ENCODE measurements around the gene AP3B2.

AP3B2 gene

DNA sequence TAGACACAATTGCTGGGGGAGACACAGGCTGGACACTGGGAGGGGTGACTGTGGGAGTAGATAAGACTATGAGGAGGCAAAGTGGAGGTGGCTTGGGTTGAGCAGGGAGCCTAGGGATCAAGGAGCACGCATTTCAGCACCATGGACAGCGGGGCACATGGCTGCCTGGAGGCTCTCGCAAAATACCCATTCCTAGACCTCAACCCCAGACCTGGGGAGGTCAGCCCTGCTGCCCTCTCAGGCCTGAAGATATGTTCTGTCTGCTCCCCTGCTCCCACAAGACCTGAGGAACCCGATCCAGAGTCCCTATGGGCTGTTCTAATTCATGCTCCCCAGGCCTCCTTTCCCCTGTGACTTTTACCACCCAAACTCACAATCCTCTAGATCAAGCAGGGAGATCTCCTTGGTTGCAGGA lies 46.5 kb downstream of the AP3B2 start:
- Histone ChIP-seq H3K4me1 (ENCODE audit: insufficient read depth, low read length) (no peaks in the 10 kb centered on the region), H3K9me3 (ENCODE audit: insufficient read depth, low read depth, low read length) (no peaks in the 10 kb centered on the region), H3K27me3 (ENCODE audit: insufficient read depth, low read length) (peaks cover 8% of the 10 kb centered on the region), H3K27ac (ENCODE audit: low read depth, low read length) (no peak overlapping the region), H3K36me3 (ENCODE audit: insufficient read depth, low read length) (no peaks in the 10 kb centered on the region), H3K4me3 (ENCODE audit: low read length) (no peak overlapping the region), H3K9ac (ENCODE audit: low read depth, low read length) (no peak overlapping the region)
- 8% methylated on average over 4 of the region's 4 CpGs for WGBS

DNA sequence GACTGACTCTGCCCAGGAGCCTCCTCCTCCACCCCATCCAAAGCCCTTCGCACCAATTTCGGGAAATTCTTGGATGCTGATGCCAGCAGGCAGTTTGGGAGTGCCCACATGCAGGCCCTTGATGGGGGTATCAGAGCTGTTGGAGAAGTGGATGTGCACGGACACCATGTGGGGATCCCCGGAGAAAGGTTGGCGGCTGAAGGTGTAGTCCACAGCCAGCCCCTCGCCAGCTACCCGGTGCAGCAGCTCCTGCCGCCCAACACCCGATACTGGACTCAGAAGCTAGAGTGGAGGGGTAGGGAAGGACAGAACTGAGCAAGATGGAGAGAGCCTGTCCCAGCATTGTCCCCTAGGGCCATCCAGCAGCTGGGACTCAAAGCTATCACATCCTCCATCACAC lies 47.0 kb downstream of the AP3B2 start:
- H3K4me3 ChIP-seq (ENCODE audit: low read length): no peak overlapping the region
- no peak overlapping the region for H3K9ac ChIP-seq (ENCODE audit: low read depth, low read length)
- H3K9me3 ChIP-seq (ENCODE audit: insufficient read depth, low read depth, low read length): no peaks in the 10 kb centered on the region
- no peak overlapping the region for H3K27ac ChIP-seq (ENCODE audit: low read depth, low read length)
- 91% methylated on average over 9 of the region's 9 CpGs for WGBS
- no peaks in the 10 kb centered on the region for H3K4me1 ChIP-seq (ENCODE audit: insufficient read depth, low read length)
- no peaks in the 10 kb centered on the region for H3K36me3 ChIP-seq (ENCODE audit: insufficient read depth, low read length)
- H3K27me3 ChIP-seq (ENCODE audit: insufficient read depth, low read length): peaks cover 8% of the 10 kb centered on the region

DNA sequence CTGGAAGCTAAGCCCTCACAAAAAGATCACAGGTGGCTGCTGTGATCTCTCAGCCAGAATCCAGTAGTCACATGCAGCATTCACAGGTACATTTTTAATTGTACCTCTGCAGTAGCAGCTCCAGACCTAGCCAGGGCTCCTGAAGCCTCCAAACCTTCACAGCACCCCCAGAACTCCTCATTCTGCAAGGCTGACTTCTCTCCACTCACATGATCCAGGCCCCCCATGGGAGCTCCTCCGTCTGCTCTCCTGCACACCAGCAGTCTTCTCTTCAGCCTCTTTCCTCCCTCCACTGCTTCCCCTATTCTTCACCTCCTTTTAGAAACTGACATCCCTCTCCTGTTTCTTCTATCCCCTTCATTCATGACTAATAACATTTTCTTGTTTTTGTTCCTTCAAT lies 49.3 kb downstream of the AP3B2 start:
- Histone ChIP-seq H3K9ac (ENCODE audit: low read depth, low read length) (no peak overlapping the region), H3K27ac (ENCODE audit: low read depth, low read length) (no peak overlapping the region), H3K36me3 (ENCODE audit: insufficient read depth, low read length) (no peaks in the 10 kb centered on the region), H3K27me3 (ENCODE audit: insufficient read depth, low read length) (peaks cover 8% of the 10 kb centered on the region), H3K9me3 (ENCODE audit: insufficient read depth, low read depth, low read length) (no peaks in the 10 kb centered on the region), H3K4me1 (ENCODE audit: insufficient read depth, low read length) (no peaks in the 10 kb centered on the region), H3K4me3 (ENCODE audit: low read length) (no peak overlapping the region)
- WGBS: 75% methylated on average over 1 of the region's 1 CpG

- no peak overlapping the region for H3K9ac ChIP-seq (ENCODE audit: low read depth, low read length)
- H3K4me3 ChIP-seq (ENCODE audit: low read length): no peak overlapping the region
- WGBS: 80% methylated on average over 7 of the region's 7 CpGs
- no peak overlapping the region for H3K27ac ChIP-seq (ENCODE audit: low read depth, low read length)
- no peaks in the 10 kb centered on the region for H3K36me3 ChIP-seq (ENCODE audit: insufficient read depth, low read length)
- H3K27me3 ChIP-seq (ENCODE audit: insufficient read depth, low read length): peaks cover 17% of the 10 kb centered on the region
- H3K4me1 ChIP-seq (ENCODE audit: insufficient read depth, low read length): no peaks in the 10 kb centered on the region
- no peaks in the 10 kb centered on the region for H3K9me3 ChIP-seq (ENCODE audit: insufficient read depth, low read depth, low read length)
Measured at GRCh38 chr15:82656641-82657266, 52.9 kb downstream of the AP3B2 start.

- no peak overlapping the region for H3K4me3 ChIP-seq (ENCODE audit: low read length)
- H3K27me3 ChIP-seq (ENCODE audit: insufficient read depth, low read length): peaks cover 21% of the 10 kb centered on the region
- no peak overlapping the region for H3K27ac ChIP-seq (ENCODE audit: low read depth, low read length)
- no peaks in the 10 kb centered on the region for H3K4me1 ChIP-seq (ENCODE audit: insufficient read depth, low read length)
- no peaks in the 10 kb centered on the region for H3K9me3 ChIP-seq (ENCODE audit: insufficient read depth, low read depth, low read length)
- 90% methylated on average over 3 of the region's 3 CpGs for WGBS
- no peaks in the 10 kb centered on the region for H3K36me3 ChIP-seq (ENCODE audit: insufficient read depth, low read length)
- no peak overlapping the region for H3K9ac ChIP-seq (ENCODE audit: low read depth, low read length)
Measured at GRCh38 chr15:82655606-82656005, 54.1 kb downstream of the AP3B2 start.

- Histone ChIP-seq H3K27me3 (ENCODE audit: insufficient read depth, low read length) (peaks cover 40% of the 10 kb centered on the region), H3K36me3 (ENCODE audit: insufficient read depth, low read length) (no peaks in the 10 kb centered on the region), H3K9ac (ENCODE audit: low read depth, low read length) (no peak overlapping the region), H3K9me3 (ENCODE audit: insufficient read depth, low read depth, low read length) (no peaks in the 10 kb centered on the region), H3K27ac (ENCODE audit: low read depth, low read length) (no peak overlapping the region), H3K4me3 (ENCODE audit: low read length) (no peak overlapping the region), H3K4me1 (ENCODE audit: insufficient read depth, low read length) (no peaks in the 10 kb centered on the region; the same call in 1 of the 2 replicates)
- WGBS: 87% methylated on average over 3 of the region's 3 CpGs
Measured at GRCh38 chr15:82653483-82654168, 56.0 kb downstream of the AP3B2 start.

DNA sequence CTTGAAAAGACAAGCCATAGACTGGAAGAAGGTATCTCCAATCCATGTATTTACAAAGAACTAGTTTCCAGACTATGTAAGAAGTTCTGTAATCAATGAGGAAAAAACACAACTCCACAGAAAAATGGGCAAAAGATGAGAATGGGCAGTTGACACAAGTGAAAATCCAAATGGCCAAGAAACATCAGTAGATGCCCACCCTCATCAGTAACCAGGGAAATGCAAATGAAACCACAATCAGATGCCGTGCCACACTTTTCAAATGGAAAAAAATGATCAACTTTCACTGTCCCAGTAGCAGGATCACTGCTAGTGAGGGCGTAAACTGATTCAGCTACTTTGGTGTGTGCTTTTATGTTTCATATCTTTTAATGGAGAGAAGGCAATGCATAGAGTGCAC lies 58.0 kb downstream of the AP3B2 start:
- Histone ChIP-seq H3K4me1 (ENCODE audit: insufficient read depth, low read length) (no peaks in the 10 kb centered on the region; the same call in 1 of the 2 replicates), H3K9ac (ENCODE audit: low read depth, low read length) (no peak overlapping the region), H3K9me3 (ENCODE audit: insufficient read depth, low read depth, low read length) (no peaks in the 10 kb centered on the region), H3K27ac (ENCODE audit: low read depth, low read length) (no peak overlapping the region), H3K36me3 (ENCODE audit: insufficient read depth, low read length) (no peaks in the 10 kb centered on the region), H3K4me3 (ENCODE audit: low read length) (no peak overlapping the region), H3K27me3 (ENCODE audit: insufficient read depth, low read length) (peaks cover 60% of the 10 kb centered on the region)
- WGBS: 90% methylated on average over 2 of the region's 2 CpGs

GRCh38 chr15:82650046-82650670 lies 59.5 kb downstream of the AP3B2 start:
- Histone ChIP-seq H3K27ac (ENCODE audit: low read depth, low read length) (no peak overlapping the region), H3K27me3 (ENCODE audit: insufficient read depth, low read length) (peaks cover 75% of the 10 kb centered on the region), H3K4me3 (ENCODE audit: low read length) (no peak overlapping the region), H3K9me3 (ENCODE audit: insufficient read depth, low read depth, low read length) (no peaks in the 10 kb centered on the region), H3K9ac (ENCODE audit: low read depth, low read length) (no peak overlapping the region), H3K4me1 (ENCODE audit: insufficient read depth, low read length) (no peaks in the 10 kb centered on the region; the same call in 1 of the 2 replicates), H3K36me3 (ENCODE audit: insufficient read depth, low read length) (no peaks in the 10 kb centered on the region)

DNA sequence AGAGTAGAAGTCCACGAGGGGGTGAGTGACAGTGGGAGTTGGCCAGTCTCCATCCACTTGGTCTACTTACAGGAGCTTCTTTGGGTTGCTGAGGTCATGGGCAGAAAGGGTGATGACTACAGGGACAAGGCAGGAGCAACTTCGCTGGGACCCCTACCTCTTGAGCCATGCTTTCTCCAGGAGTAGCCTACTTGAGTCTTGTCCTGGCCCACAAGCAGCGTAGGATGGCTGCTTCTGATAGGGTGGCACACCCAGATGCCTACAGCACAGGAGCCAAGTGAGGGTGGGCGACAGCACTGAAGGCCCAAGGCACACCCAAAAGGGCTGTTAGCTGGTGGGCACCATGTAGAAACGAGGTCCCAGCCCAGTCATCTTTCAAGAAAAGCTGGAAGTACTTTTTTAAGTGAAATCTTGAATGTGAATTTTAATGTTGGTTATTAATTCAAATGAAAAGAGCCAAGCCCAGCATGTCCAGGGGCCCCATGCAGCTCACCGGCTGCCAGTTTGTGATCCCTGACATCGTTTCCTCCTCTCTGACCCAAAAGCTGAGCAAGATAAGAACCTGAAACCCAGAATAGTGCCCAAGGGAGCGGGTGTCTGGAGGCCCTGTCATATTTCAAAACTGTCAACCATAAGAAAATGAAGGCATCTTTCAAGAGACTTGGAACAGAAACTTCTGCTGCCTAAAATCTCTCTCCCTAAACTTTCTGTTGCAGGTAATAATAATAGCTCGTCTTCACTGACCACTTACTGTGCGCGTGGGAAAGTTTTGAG lies 60.3 kb downstream of the AP3B2 start:
- no peaks in the 10 kb centered on the region; the same call in 1 of the 2 replicates for H3K4me1 ChIP-seq (ENCODE audit: insufficient read depth, low read length)
- H3K27me3 ChIP-seq (ENCODE audit: insufficient read depth, low read length): peaks cover 83% of the 10 kb centered on the region
- H3K9me3 ChIP-seq (ENCODE audit: insufficient read depth, low read depth, low read length): no peaks in the 10 kb centered on the region
- H3K4me3 ChIP-seq (ENCODE audit: low read length): no peak overlapping the region
- 90% methylated on average over 11 of the region's 11 CpGs for WGBS
- no peaks in the 10 kb centered on the region for H3K36me3 ChIP-seq (ENCODE audit: insufficient read depth, low read length)
- no peak overlapping the region for H3K9ac ChIP-seq (ENCODE audit: low read depth, low read length)
- H3K27ac ChIP-seq (ENCODE audit: low read depth, low read length): no peak overlapping the region

- Histone ChIP-seq H3K27me3 (ENCODE audit: insufficient read depth, low read length) (peaks cover 84% of the 10 kb centered on the region), H3K4me3 (ENCODE audit: low read length) (peak overlapping the region; percentile 27), H3K9ac (ENCODE audit: low read depth, low read length) (no peak overlapping the region), H3K9me3 (ENCODE audit: insufficient read depth, low read depth, low read length) (no peaks in the 10 kb centered on the region), H3K4me1 (ENCODE audit: insufficient read depth, low read length) (no peaks in the 10 kb centered on the region; the same call in 1 of the 2 replicates), H3K36me3 (ENCODE audit: insufficient read depth, low read length) (no peaks in the 10 kb centered on the region), H3K27ac (ENCODE audit: low read depth, low read length) (no peak overlapping the region)
- WGBS: 12% methylated on average over 41 of the region's 41 CpGs
Measured at GRCh38 chr15:82648257-82649103, 61.2 kb downstream of the AP3B2 start.
